ENCODE data around the gene CDNF. TPM values are rescaled to one million over a fixed set of nuclear protein-coding genes. Genes with fewer than 3 reads are reported as not detected.

Gene CDNF
- total and polyA plus RNA-seq, 2 donors (not counting 3 experiments of a cell fraction or from before 2014, with no cell fraction given) = 0.40 to 0.58 TPM

- ChIA-PET CTCF (interaction anchor here (1.2 to 4.5 kb wide), 16 partner anchors 12 to 323 kb away, joined by 3 to 38 read pairs (median 6); partner anchors contain the start of genes CDNF, HSPA14 and MSANTD7), POLR2A (interaction anchor here (0.6 kb wide), 1 partner anchor 231 kb away, joined by 3 read pairs; no protein-coding TSS in a partner anchor)
- Histone ChIP-seq H3K4me1 (ENCODE audit: control insufficient read depth, extremely low read depth, insufficient read depth, low read length) (peaks cover 20% of the 10 kb centered on the region), H3K9me3 (replicated peaks; ENCODE audit: control insufficient read depth, insufficient read depth, low read length) (no peaks in the 10 kb centered on the region), H4K20me1 (replicated peaks; ENCODE audit: control insufficient read depth, extremely low read depth, insufficient read depth, low read length) (no peaks in the 10 kb centered on the region), H2AFZ (ENCODE audit: low read depth, low read length) (no peak overlapping the region), H3K9ac (replicated peaks; ENCODE audit: extremely low read depth, insufficient read depth, low read length) (no peak overlapping the region), H3K79me2 (ENCODE audit: control insufficient read depth, insufficient read depth, low read length) (no peaks in the 10 kb centered on the region), H3K27me3 (ENCODE audit: control insufficient read depth in 2 of 2, insufficient read depth in 2 of 2, low read length in 2 of 2) (peaks cover 0 to 3% of the 10 kb centered on the region in 2 experiments), H3K9me1 (replicated peaks; ENCODE audit: control insufficient read depth, extremely low read depth, insufficient read depth, low read length) (no peaks in the 10 kb centered on the region), H3K27ac (ENCODE audit: insufficient read depth, low read depth, low read length) (no peak overlapping the region), H3K4me2 (ENCODE audit: insufficient read depth, low read length) (no peak overlapping the region), H3K4me3 (replicated peaks in 1 of 3; ENCODE audit: insufficient read depth in 1 of 3, low read depth in 1 of 3, low read length in 3 of 3) (no peak overlapping the region), H3K36me3 (ENCODE audit: control insufficient read depth in 2 of 2, extremely low read depth in 1 of 2, insufficient read depth in 2 of 2, low read length in 2 of 2) (no peaks in the 10 kb centered on the region)
- dilution Hi-C loops (cut with MboI; ENCODE audit: extremely low pct_ligation_motif_present, low sequenced_read_pairs) (no loop called here), intact Hi-C loops (cut with micrococcal nuclease) (no loop called here)
- FAIRE-seq = no peak
- BruUV-seq (replicated peaks) = no TSS peak
- no peak for DNase-seq (ENCODE audit: low read depth, low spot score)
- TF ChIP-seq JUN (IDR thresholded peaks at IDR 0.05; ENCODE audit: borderline replicate concordance, insufficient read depth, insufficient read length, low read depth) (no peak), POLR2AphosphoS5 (IDR thresholded peaks at IDR 0.05; ENCODE audit: insufficient read depth, low read depth, low read length) (no peak), POLR2A (IDR thresholded peaks at IDR 0.05; ENCODE audit: low read depth, low read length) (no peak), GATA2 (IDR thresholded peaks at IDR 0.05; ENCODE audit: insufficient read depth, insufficient read length, low read depth, low read length) (no peak), FOS (IDR thresholded peaks at IDR 0.05; ENCODE audit: borderline replicate concordance, insufficient read depth, low read length) (no peak), CTCF (IDR thresholded peaks at IDR 0.05; ENCODE audit: extremely low read depth in 1 of 2, insufficient read depth in 1 of 2, low read depth in 1 of 2, low read length in 2 of 2) (no peak), MAX (IDR thresholded peaks at IDR 0.05; ENCODE audit: insufficient read depth, insufficient read length) (no peak), EZH2 (IDR thresholded peaks at IDR 0.05; ENCODE audit: borderline replicate concordance, low read depth, low read length, severe bottlenecking) (no peak), MYC (IDR thresholded peaks at IDR 0.05; ENCODE audit: low read depth, low read length) (no peak)
Observed at GRCh38 chr10:14821635-14822375, 16.0 kb downstream of the CDNF start.
